ENCODE data around the gene ECHDC3.

The ECHDC3 gene

DNA sequence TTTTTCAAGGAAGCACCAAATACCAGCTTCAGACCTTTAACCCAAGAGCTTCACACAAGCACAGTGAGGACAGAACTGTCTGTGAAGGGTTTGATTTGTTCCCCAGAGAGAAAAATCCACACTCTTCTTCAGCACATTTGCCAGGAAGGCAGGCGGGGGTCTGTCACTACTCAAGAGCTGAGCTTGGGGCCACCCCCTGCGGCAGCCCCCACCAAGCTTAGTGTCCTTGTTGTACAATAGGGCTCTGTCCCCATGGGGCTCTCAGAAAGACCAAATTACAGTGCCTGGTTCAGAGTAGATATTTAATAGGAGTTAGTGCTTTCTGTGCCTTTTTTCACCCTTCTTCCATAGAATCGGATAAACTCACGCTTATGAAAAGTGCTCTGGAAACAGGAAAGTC lies 12.4 kb downstream of the ECHDC3 start:
- DNase-seq: no peak

DNA sequence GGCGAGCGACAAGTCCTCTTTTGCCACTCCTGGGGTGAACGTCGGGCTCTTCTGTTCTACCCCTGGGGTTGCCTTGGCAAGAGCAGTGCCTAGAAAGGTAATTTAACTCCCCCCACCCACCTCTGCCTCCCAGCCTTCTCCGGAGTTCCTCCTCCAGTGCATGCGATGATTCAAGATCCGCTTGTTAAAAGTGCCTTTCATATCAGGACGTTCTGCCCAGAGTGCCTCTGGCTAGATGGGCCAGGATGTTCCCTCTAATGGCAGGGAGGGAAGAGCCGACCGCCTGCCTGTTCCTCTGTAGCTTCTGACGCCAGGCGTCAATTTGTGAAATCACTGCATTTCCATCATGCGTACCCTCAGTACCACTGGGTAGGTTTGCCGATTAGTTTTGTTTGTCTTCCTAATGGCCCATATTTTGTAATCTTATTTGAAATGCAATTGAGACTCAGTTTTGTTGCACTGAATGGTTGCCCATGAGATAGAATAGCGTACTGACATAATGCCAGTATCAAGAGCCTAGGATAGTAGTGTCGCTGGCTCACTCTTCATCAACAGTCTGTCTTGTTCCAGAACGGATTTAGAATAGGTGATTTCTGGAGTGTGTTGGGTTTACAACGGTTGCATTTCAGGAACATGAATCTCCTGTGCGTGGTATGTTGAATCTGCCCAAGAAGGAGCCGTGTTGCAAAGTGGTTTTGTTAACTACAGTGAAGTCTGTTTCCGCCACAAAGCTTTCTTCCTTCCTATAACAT lies 13.5 kb downstream of the ECHDC3 start:
- no peak for DNase-seq

DNA sequence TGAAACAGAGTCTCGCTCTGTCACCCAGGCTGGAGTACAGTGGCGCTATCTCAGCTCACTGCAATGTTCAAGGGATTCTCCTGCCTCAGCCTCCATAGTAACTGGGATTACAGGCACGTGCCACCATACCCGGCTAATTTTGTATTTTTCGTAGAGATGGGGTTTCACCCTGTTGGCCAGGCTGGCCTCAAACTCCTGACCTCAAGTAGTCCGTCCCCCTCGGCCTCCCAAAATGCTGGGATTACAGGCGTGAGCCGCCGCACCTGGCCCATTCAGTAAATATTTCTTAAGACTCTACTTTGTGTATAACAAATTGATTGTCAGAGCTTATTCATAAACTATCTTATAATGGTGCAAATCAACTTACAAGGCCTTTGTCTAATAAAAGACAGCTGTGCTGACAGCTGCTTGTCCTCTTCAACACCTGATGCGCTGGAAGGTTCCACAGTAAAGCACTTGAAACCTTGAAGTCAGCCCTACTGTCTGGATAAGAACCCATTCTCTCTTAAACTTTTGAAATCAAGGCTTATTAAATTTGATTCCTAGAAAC lies 14.7 kb downstream of the ECHDC3 start:
- DNase-seq: no peak

- peak; percentile 12 for DNase-seq
Measured at GRCh38 chr10:11757454-11757820, 15.3 kb downstream of the ECHDC3 start.

- peak; percentile 71 for DNase-seq
Measured at GRCh38 chr10:11757821-11758463, 15.8 kb downstream of the ECHDC3 start.

GRCh38 chr10:11758527-11759236 lies 16.5 kb downstream of the ECHDC3 start:
- no peak for DNase-seq

- DNase-seq: no peak
Measured at GRCh38 chr10:11759347-11759746, 17.2 kb downstream of the ECHDC3 start.

GRCh38 chr10:11760151-11760550 lies 18.0 kb downstream of the ECHDC3 start:
- no peak for DNase-seq

DNA sequence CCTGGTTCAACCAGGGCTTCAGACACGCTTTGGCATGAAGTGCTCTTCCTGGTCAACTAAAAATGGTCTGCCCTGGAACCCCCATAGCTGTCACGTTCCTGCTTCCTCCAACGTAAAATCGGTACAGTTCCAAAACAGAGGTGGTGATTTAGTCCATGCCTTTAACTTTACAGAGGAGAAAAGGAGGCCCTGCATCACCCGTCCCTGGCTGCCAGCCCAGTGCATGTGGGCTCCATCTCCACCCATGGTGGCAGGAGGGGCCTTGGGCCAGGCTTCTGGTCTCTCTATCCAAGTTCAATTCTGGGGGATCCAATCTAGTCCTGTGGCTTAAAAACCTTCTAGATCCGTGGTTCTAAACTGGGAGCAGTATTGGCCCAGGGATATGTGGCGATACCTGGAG lies 18.7 kb downstream of the ECHDC3 start:
- no peak for DNase-seq

GRCh38 chr10:11761431-11761830 lies 19.2 kb downstream of the ECHDC3 start:
- DNase-seq: no peak

GRCh38 chr10:11762706-11763500 lies 20.7 kb downstream of the ECHDC3 start:
- DNase-seq: no peak

DNA sequence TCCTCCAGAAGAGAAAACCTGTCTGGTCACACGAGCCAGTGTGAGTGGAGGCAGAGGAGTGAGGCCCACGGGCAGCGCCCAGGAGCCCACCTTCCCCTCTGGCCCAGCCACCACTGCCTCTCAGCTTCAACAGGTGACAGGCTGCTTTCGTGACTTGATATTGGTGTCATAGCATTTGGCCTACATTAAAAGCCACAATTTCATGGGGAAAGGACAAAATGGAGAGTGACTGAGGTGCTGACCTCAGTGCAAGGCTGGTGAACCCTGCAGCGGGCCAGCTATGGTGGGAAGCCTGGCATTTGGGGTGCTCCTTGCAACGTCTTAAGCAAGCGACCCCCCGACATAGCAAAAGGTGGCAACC lies 21.3 kb downstream of the ECHDC3 start:
- DNase-seq: no peak

DNA sequence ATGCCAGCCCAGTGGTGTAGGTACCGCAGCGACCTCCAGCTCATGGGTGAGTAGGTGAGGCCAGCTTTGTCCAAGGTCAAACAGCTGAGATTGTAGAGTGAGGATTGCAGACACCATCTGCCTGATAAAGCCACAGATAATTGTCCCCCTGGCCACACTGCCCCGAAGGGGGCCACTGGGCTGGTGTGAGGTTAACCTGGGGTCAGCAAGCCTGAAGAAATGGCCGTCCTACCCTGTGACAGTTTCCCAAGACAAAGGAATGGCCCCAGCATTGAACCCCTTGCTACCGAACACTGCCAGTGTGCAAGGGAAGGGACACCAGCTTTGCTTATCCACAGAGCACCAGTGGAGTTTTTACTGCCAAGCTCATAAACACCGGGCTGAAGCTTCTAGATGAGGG lies 23.0 kb downstream of the ECHDC3 start:
- no peak for DNase-seq

- DNase-seq: no peak
Measured at GRCh38 chr10:11772575-11773288, 30.6 kb downstream of the ECHDC3 start.

DNA sequence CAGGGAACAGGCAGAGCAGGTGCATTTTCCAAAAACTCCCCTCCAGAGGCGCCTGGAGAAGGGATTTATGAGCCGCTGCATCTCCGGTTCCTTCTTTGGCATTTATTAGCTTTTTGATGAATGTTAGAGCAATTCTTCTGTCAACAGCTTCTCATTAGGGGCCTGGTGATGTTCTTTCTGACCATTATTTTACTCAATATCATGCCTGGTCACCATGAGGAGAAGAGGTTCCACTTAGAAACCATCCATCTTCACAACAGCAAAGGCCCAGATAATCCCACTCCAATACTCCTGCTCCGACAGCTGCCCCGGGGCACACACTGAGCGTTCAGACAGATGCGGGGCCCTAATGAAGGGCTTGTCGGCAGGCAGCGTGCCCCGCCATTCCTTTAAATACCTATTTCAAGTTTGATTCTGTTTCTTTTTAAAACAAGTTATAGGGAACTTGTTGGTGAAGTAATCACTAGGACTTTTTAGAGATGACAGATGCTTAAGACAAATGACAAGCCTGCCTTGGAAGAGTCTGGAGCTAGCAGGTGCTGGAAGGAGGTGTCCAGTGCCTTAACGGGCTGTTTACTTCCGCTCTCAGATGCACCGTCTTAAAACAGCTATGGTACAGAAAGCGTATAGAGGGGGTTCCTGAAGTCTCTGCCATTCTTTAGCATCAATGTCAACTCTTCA lies 31.7 kb downstream of the ECHDC3 start:
- no peak for DNase-seq

DNA sequence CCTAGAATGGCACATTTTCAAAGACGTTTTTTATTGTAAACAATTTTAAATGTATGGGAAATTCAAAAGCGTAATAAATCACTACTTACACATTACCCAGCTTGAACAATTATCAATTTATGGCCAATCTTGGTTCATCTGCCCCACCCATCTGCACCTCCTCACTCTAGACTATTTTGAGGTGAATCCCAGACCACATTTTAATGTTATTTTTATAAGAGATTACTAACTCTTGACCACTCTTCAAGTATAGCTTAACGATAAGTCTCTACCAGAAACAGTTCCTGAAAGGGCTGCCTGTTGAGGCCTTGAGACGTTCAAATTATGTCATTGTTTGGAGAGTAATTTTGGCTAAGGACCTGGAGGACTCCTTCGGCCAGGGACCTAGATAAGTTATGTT lies 33.2 kb downstream of the ECHDC3 start:
- DNase-seq: no peak

GRCh38 chr10:11776080-11776479 lies 33.9 kb downstream of the ECHDC3 start:
- DNase-seq: no peak

DNA sequence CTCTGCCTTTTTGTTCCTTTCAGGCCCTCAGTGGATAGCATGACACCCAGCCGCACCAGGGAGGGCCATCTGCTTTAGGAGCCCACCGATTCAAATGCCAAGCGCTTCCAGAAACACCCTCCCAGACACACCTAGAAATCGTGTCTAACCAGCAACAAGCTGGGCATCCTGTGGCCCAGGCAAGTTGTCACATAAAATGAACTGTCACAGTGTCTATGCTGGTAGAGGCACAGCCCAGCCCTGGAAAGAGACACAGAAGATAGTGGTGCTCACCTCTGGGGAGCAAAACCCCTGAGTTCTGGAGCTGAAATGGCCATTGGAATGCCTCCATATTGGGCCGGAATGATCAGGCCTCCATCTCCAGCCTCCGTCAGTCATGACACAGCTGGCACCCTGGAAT lies 38.9 kb downstream of the ECHDC3 start:
- no peak for DNase-seq

DNA sequence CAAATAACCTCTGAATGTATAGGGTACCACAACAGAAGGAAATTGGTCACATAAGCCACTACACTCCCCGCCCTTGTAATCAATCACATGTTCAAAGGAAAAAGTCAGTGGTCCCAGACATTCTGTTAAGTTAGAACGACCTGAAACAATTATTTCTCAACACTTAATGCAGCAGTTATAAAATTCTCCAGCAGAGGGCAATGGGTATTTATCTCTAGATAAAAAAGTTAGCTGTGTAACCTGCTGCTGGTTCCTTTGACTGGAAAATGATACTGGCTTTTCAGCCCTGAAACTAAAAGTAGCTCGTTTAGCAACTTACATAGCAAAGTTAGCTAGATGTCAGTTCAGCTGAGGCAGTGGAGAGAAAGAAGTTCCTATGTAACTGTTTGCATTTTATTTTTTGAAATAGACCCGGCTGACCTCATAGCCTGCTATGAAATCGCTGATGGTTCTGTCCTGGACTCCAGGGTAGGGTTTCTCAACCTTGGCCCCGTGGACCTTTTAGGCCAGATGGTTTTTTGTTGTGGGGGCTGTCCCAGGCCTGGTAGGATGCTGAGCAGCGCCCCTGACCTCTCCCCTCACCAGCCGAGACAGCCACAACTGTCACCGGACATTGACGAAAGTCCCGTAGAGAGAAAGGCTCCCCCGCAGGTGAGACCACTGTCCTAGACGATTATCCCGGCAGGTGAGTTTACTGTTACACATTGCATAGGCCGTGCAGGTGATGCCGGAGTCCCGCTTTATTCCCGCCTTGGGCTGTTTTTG lies 40.8 kb downstream of the ECHDC3 start:
- no peak for DNase-seq

DNA sequence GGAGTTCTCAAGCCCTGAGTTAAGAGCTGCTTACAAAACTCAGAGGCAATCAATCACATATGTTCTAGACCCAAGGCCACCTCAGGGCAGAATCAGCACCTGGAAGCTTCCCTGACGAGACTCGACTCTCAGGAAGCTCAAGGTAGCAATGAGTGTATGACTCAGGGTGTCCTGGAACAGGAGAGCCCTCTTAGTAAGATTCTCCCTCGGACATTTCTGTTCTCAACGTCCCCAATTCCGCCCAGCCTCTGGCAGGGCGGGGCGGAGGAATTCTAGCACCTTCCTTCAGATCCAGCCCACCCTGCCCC lies 41.3 kb downstream of the ECHDC3 start:
- DNase-seq: no peak

DNA sequence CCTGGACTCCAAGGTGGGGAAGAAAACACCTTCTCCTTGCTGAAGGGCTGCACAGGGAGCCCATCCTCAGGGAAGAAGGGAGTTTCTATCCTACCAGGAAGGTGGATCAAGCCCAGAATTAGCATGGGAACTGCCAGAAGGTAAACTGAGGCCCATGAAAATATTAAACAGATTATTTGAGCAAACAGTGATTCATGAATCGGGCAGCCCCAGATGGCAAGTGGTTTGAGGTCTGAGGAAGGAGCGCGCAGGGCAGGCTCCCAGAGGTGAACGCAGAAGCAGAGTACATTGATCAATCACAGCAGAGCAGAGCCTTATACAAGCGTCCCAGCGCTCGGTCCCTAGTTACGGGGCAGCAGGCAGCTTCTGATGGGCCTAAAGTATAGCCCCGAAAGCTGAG lies 45.2 kb downstream of the ECHDC3 start:
- no peak for DNase-seq
